Forelimb muscle (tissue), 1 donor: ENCODE measurements around the gene RGS3. TPM values are rescaled to one million over a fixed set of nuclear protein-coding genes. Genes with fewer than 3 reads are reported as not detected.
"Not testable (repeated sequence)": the region's sequence is repeated elsewhere in the genome, so short reads cannot be mapped to it uniquely, and the experiment has no call there.

Experiments used
- DNase-seq: peaks from one replicate; pipeline ENCODE4 v3.0.0-alpha.2; 2013; ENCODE audit warnings: low read depth
- polyA plus RNA-seq: library from polyadenylated mRNA; unstranded; fragments of 120-200 nt; gene quantifications from one replicate; pipeline ENCODE4 v1.2.1, GENCODE V29; 2013; ENCODE audit not compliant: insufficient read length

The RGS3 gene
- 32.6 TPM for polyA plus RNA-seq

GRCh38 chr9:113463418-113464285, at the start of gene RGS3:
TSS of gene RGS3 (plus strand) at chr9:113463727. CDS start at chr9:113463803, 76 bp downstream.
- DNase-seq = no peak

GRCh38 chr9:113416149-113416721, 47.3 kb upstream of the RGS3 start:
- DNase-seq = no peak

- DNase-seq = no peak
Measured at GRCh38 chr9:113417370-113417769, 46.2 kb upstream of the RGS3 start.

- no peak for DNase-seq
Measured at GRCh38 chr9:113421726-113422125, 41.8 kb upstream of the RGS3 start.

- DNase-seq = no peak
Measured at GRCh38 chr9:113425072-113425471, 38.5 kb upstream of the RGS3 start.

- no peak for DNase-seq
Measured at GRCh38 chr9:113426701-113427100, 36.8 kb upstream of the RGS3 start.

GRCh38 chr9:113427629-113428028, 35.9 kb upstream of the RGS3 start:
- DNase-seq = no peak

GRCh38 chr9:113428062-113428615, 35.4 kb upstream of the RGS3 start:
- no peak for DNase-seq

GRCh38 chr9:113431191-113431590, 32.3 kb upstream of the RGS3 start:
- no peak for DNase-seq

- DNase-seq = no peak
Measured at GRCh38 chr9:113436728-113437515, 26.6 kb upstream of the RGS3 start.

- DNase-seq = not testable (repeated sequence)
Measured at GRCh38 chr9:113437716-113438115, 25.8 kb upstream of the RGS3 start.

- DNase-seq = no peak
Measured at GRCh38 chr9:113444736-113445135, 18.8 kb upstream of the RGS3 start.

GRCh38 chr9:113446323-113446740, 17.2 kb upstream of the RGS3 start:
- DNase-seq = no peak

GRCh38 chr9:113449376-113449775, 14.2 kb upstream of the RGS3 start:
- no peak for DNase-seq

- DNase-seq = no peak
Measured at GRCh38 chr9:113452113-113452605, 11.4 kb upstream of the RGS3 start.

GRCh38 chr9:113454914-113455761, 8.4 kb upstream of the RGS3 start:
- DNase-seq = no peak

GRCh38 chr9:113456235-113456634, 7.3 kb upstream of the RGS3 start:
- no peak for DNase-seq

- no peak for DNase-seq
Measured at GRCh38 chr9:113461285-113461684, 2.2 kb upstream of the RGS3 start.

- DNase-seq = no peak
Measured at GRCh38 chr9:113461943-113462342, 1.6 kb upstream of the RGS3 start.

- no peak for DNase-seq
Measured at GRCh38 chr9:113462781-113463286, 693 bp upstream of the RGS3 start.

- DNase-seq = no peak
Measured at GRCh38 chr9:113464286-113464660, 746 bp downstream of the RGS3 start.
